ENCODE data around the gene PRKAB2. TPM values are rescaled to one million over a fixed set of nuclear protein-coding genes. Genes with fewer than 3 reads are reported as not detected.
"Not testable (repeated sequence)": the region's sequence is repeated elsewhere in the genome, so short reads cannot be mapped to it uniquely, and the experiment has no call there.

PRKAB2 gene
- total RNA-seq, 3 donors from 2014 or later = 16.6 to 27.2 (median 20.2) TPM

- ATAC-seq (no peak), DNase-seq (no peak)
- Histone ChIP-seq H3K4me1 (ENCODE audit: low read depth) (no peaks in the 10 kb centered on the region), H3K36me3 (ENCODE audit: low read depth) (no peaks in the 10 kb centered on the region), H3K4me3 (no peak overlapping the region), H3K9me3 (no peaks in the 10 kb centered on the region)
- intact Hi-C loops (cut with DNase I, micrococcal nuclease) = no loop called here
- TF ChIP-seq, protein P1, sequence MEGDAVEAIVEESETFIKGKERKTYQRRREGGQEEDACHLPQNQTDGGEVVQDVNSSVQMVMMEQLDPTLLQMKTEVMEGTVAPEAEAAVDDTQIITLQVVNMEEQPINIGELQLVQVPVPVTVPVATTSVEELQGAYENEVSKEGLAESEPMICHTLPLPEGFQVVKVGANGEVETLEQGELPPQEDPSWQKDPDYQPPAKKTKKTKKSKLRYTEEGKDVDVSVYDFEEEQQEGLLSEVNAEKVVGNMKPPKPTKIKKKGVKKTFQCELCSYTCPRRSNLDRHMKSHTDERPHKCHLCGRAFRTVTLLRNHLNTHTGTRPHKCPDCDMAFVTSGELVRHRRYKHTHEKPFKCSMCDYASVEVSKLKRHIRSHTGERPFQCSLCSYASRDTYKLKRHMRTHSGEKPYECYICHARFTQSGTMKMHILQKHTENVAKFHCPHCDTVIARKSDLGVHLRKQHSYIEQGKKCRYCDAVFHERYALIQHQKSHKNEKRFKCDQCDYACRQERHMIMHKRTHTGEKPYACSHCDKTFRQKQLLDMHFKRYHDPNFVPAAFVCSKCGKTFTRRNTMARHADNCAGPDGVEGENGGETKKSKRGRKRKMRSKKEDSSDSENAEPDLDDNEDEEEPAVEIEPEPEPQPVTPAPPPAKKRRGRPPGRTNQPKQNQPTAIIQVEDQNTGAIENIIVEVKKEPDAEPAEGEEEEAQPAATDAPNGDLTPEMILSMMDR (IDR thresholded peaks at IDR 0.05) = no peak
These were observed 29.4 kb downstream of the PRKAB2 start for GRCh38 chr1:147142886-147143285.

- H3K9me3 ChIP-seq; DNase-seq; H3K4me1 ChIP-seq (ENCODE audit: low read depth); ATAC-seq; H3K36me3 ChIP-seq (ENCODE audit: low read depth); intact Hi-C loops (cut with DNase I, micrococcal nuclease); H3K4me3 ChIP-seq: not testable (repeated sequence)
These were observed 41.5 kb downstream of the PRKAB2 start for GRCh38 chr1:147130721-147131120.

DNA sequence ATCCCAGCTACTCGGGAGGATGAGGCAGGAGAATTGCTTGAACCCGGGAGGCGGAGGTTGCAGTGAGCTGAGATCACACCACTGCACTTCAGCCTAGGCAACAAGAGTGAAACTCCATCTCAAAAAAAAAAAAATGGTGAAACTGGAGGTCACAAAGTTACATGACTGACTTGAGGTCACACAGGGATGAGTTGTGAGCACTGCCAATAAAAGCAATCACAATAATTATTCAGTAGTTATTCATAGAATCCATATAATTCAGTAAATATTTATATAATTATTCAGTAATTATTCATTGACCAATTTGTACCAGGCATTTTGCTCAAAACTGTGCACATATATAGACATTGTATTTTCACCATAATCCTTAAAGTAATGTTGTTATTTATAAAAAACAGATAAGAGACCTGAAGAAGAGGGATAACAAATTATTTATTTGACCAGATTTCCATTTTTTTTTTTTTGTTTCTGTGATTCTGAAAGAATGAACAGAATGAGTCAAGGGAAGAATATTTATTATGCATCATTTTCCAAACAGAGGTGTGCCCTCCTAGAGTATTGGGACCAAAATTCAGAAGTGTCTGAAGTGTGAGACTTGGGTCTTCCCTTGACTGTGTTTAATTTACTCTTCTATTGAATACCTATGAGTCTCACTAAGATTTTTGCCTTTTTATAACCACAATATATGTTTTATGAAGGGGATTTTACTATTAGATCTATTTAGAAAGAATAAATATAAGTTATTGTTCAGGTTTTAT lies 43.0 kb downstream of the PRKAB2 start:
- ATAC-seq (no peak), DNase-seq (no peak)
- H3K4me3 ChIP-seq = no peak overlapping the region
- TF ChIP-seq, protein P1 (IDR thresholded peaks at IDR 0.05) = no peak
- intact Hi-C loops (cut with DNase I, micrococcal nuclease) = no loop called here
- no peaks in the 10 kb centered on the region for H3K9me3 ChIP-seq
- H3K36me3 ChIP-seq (ENCODE audit: low read depth) = no peaks in the 10 kb centered on the region
- no peaks in the 10 kb centered on the region for H3K4me1 ChIP-seq (ENCODE audit: low read depth)

GRCh38 chr1:147124266-147124665 lies 48.0 kb downstream of the PRKAB2 start:
- DNase-seq (no peak), ATAC-seq (no peak)
- intact Hi-C loops (cut with DNase I, micrococcal nuclease) = no loop called here
- no peaks in the 10 kb centered on the region for H3K9me3 ChIP-seq
- no peaks in the 10 kb centered on the region for H3K4me1 ChIP-seq (ENCODE audit: low read depth)
- TF ChIP-seq, protein P1 (IDR thresholded peaks at IDR 0.05) = no peak
- no peak overlapping the region for H3K4me3 ChIP-seq
- H3K36me3 ChIP-seq (ENCODE audit: low read depth) = no peaks in the 10 kb centered on the region

DNA sequence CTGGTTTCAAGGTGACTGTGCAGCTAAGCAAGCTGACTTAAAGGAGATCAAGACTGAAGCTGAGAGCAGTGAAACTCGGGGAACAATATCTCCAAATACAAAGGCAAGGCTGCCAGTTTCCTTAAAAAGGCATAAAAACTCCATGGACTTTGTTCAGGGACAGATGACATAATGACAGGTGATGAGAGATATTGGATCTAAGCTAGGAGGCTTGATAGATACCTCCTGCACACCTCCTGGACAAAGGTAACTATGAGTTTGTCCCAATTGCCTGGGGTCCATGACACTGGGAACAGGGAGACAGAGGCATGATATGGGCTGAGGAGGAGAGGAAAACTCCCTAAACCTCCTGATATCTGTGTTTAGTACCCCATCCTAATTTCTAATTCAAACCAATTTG lies 55.2 kb downstream of the PRKAB2 start:
- no peak for DNase-seq
- H3K4me1 ChIP-seq (ENCODE audit: low read depth) = no peaks in the 10 kb centered on the region
- TF ChIP-seq, protein P1 (IDR thresholded peaks at IDR 0.05) = no peak
- no peak for ATAC-seq
- H3K36me3 ChIP-seq (ENCODE audit: low read depth) = no peaks in the 10 kb centered on the region
- H3K9me3 ChIP-seq = no peaks in the 10 kb centered on the region
- intact Hi-C loops (cut with DNase I, micrococcal nuclease) = no loop called here
- no peak overlapping the region for H3K4me3 ChIP-seq

DNA sequence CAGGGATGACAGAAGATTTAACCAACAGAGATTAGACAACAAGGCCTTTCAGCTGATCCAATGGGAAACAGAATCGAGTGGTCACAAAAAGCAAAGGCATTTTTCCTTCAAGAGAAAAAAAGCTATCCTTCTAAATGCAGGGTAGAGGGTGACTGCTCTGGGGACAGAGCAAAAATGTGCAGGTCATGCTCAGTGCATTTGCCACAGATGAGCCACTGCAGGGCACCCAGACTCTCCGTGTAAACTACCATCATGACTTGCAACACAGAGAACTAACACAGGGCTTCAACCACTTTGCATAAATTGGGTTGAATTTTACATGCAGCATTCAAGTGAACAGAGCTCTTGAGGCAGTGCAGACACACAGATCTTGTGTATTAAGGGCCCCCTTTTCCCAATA lies 56.8 kb downstream of the PRKAB2 start:
- ATAC-seq (no peak), DNase-seq (no peak)
- Histone ChIP-seq H3K4me1 (ENCODE audit: low read depth) (no peaks in the 10 kb centered on the region), H3K36me3 (ENCODE audit: low read depth) (no peaks in the 10 kb centered on the region), H3K9me3 (no peaks in the 10 kb centered on the region), H3K4me3 (no peak overlapping the region)
- intact Hi-C loops (cut with DNase I, micrococcal nuclease) = no loop called here
- TF ChIP-seq, protein P1 (IDR thresholded peaks at IDR 0.05) = no peak

DNA sequence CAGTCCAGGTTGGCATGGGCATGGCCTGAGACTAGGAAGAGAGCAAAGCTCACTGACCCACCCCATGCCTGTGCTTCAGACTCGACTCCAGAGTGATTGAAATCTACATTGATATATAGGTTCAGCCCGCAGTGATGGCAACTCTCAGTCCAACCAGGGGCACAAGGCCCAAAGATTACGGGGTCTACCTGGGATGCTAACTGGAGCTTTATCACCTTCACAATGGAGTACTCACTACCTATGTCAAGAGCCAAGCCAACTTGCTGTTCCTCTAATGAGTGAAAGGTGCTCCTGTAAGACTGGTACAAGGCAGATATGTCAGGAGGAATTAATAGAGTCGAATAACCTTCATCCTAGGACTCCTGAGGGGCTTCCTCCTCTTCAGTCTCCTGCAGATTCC lies 57.2 kb downstream of the PRKAB2 start:
- DNase-seq; ATAC-seq; H3K4me1 ChIP-seq (ENCODE audit: low read depth); H3K4me3 ChIP-seq; intact Hi-C loops (cut with DNase I, micrococcal nuclease); H3K36me3 ChIP-seq (ENCODE audit: low read depth); H3K9me3 ChIP-seq: not testable (repeated sequence)

DNA sequence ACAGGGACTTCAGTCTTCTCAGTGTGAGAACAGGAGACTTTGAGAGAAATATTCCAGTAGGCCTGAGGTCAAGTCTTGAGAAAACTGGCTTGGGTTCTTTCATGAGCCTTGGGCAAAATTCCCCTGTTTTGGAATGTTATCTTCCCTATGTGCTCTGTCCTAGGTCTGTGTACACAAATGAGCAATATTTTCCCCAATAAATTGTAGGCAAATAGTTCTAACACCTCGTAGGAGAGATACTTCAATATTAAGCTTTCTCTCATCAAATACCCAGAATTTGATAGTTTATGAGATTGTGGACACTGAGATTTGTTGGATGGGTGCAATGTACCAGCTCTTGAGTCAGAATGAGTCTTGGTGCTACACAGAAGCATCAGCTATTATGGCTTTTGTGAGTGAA lies 57.9 kb downstream of the PRKAB2 start:
- not testable (repeated sequence) for H3K4me3 ChIP-seq

More for the DNA sequence above, 57.9 kb downstream of the PRKAB2 start:
- H3K9me3 ChIP-seq; H3K4me1 ChIP-seq (ENCODE audit: low read depth); H3K36me3 ChIP-seq (ENCODE audit: low read depth); ATAC-seq; intact Hi-C loops (cut with DNase I, micrococcal nuclease); DNase-seq: not testable (repeated sequence)
